ENCODE results near the gene BBOF1. TPM values are rescaled to one million over a fixed set of nuclear protein-coding genes. Genes with fewer than 3 reads are reported as not detected.

Gene BBOF1
- total and polyA plus RNA-seq, 2 experiments from 2014 or later: 4.1 to 7.1 TPM

- Histone ChIP-seq H3K36me3 (replicated peaks; ENCODE audit: insufficient read depth, low read depth) (no peaks in the 10 kb centered on the region), H3K4me3 (no peak overlapping the region), H2AFZ (no peak overlapping the region), H3K79me2 (no peaks in the 10 kb centered on the region), H3K4me1 (ENCODE audit: insufficient read depth) (no peaks in the 10 kb centered on the region), H3K4me2 (no peak overlapping the region), H4K20me1 (ENCODE audit: insufficient read depth, poor library complexity, severe bottlenecking) (no peaks in the 10 kb centered on the region), H3K27ac (peak overlapping the region; percentile 20), H3K9me2 (replicated peaks; ENCODE audit: insufficient read depth) (no peaks in the 10 kb centered on the region), H3K27me3 (no peaks in the 10 kb centered on the region), H3K9me3 (ENCODE audit: low read depth) (no peaks in the 10 kb centered on the region)
- 100% methylated on average over 2 of the region's 2 CpGs for WGBS (ENCODE audit: low lambda C conversion rate, missing lambda C conversion rate)
- no peak for DNase-seq (ENCODE audit: low spot score)
- no peak for TF ChIP-seq CTCF (IDR thresholded peaks at IDR 0.05; ENCODE audit: poor library complexity)
- no peak for TF ChIP-seq EZH2phosphoT487 (IDR thresholded peaks at IDR 0.05; ENCODE audit: low read depth, severe bottlenecking, unreplicated experiment)
These were observed 43.6 kb downstream of the BBOF1 start for GRCh38 chr14:74062809-74063150.

- Histone ChIP-seq H4K20me1 (ENCODE audit: insufficient read depth, poor library complexity, severe bottlenecking) (no peaks in the 10 kb centered on the region), H3K27me3 (no peaks in the 10 kb centered on the region), H3K4me1 (ENCODE audit: insufficient read depth) (no peaks in the 10 kb centered on the region), H3K36me3 (replicated peaks; ENCODE audit: insufficient read depth, low read depth) (no peaks in the 10 kb centered on the region), H2AFZ (no peak overlapping the region), H3K9me3 (ENCODE audit: low read depth) (no peaks in the 10 kb centered on the region), H3K4me2 (no peak overlapping the region), H3K9me2 (replicated peaks; ENCODE audit: insufficient read depth) (no peaks in the 10 kb centered on the region), H3K79me2 (no peaks in the 10 kb centered on the region), H3K27ac (no peak overlapping the region), H3K4me3 (no peak overlapping the region)
- TF ChIP-seq EZH2 (IDR thresholded peaks at IDR 0.05; ENCODE audit: borderline replicate concordance): no peak
- no peak for TF ChIP-seq EZH2phosphoT487 (IDR thresholded peaks at IDR 0.05; ENCODE audit: low read depth, severe bottlenecking, unreplicated experiment)
- no peak for TF ChIP-seq CTCF (IDR thresholded peaks at IDR 0.05; ENCODE audit: poor library complexity)
- DNase-seq (ENCODE audit: low spot score): no peak
These were observed 45.3 kb downstream of the BBOF1 start for GRCh38 chr14:74064426-74064825.

- no peaks in the 10 kb centered on the region for H4K20me1 ChIP-seq (ENCODE audit: insufficient read depth, poor library complexity, severe bottlenecking)
- 91% methylated on average over 3 of the region's 3 CpGs for WGBS (ENCODE audit: low lambda C conversion rate, missing lambda C conversion rate)
- no peak for DNase-seq (ENCODE audit: low spot score)
- no peak for TF ChIP-seq CTCF (IDR thresholded peaks at IDR 0.05; ENCODE audit: poor library complexity)
- no peak for TF ChIP-seq EZH2 (IDR thresholded peaks at IDR 0.05; ENCODE audit: borderline replicate concordance)
- no peak for TF ChIP-seq EZH2phosphoT487 (IDR thresholded peaks at IDR 0.05; ENCODE audit: low read depth, severe bottlenecking, unreplicated experiment)
- H3K9me3 ChIP-seq (ENCODE audit: low read depth): no peaks in the 10 kb centered on the region
- no peaks in the 10 kb centered on the region for H3K27me3 ChIP-seq
- no peaks in the 10 kb centered on the region for H3K4me1 ChIP-seq (ENCODE audit: insufficient read depth)
- H3K27ac ChIP-seq: no peak overlapping the region
- H3K9me2 ChIP-seq (replicated peaks; ENCODE audit: insufficient read depth): no peaks in the 10 kb centered on the region
- no peaks in the 10 kb centered on the region for H3K36me3 ChIP-seq (replicated peaks; ENCODE audit: insufficient read depth, low read depth)
- no peak overlapping the region for H3K4me2 ChIP-seq
- no peak overlapping the region for H2AFZ ChIP-seq
- no peak overlapping the region for H3K4me3 ChIP-seq
- no peaks in the 10 kb centered on the region for H3K79me2 ChIP-seq
These were observed 45.7 kb downstream of the BBOF1 start for GRCh38 chr14:74064883-74065282.
